ENCODE results near the gene OR10G6.
"Not testable (repeated sequence)": the region's sequence is repeated elsewhere in the genome, so short reads cannot be mapped to it uniquely, and the experiment has no call there.

Gene OR10G6

GRCh38 chr11:123995119-123995518, at the start of gene OR10G6:
TSS of gene OR10G6 (minus strand) at chr11:123995161. CDS start at chr11:123995161, 0 bp downstream.
- Histone ChIP-seq H3K27me3 (replicated peaks; ENCODE audit: control insufficient read depth, insufficient read depth, low read length) (no peaks in the 10 kb centered on the region), H3K4me3 (ENCODE audit: low read length) (no peak within 1 kb of the TSS), H3K9ac (ENCODE audit: low read length) (no peak within 1 kb of the TSS)

GRCh38 chr11:124043420-124043819, 48.5 kb upstream of the OR10G6 start:
- Histone ChIP-seq H3K27me3 (replicated peaks; ENCODE audit: control insufficient read depth, insufficient read depth, low read length) (no peaks in the 10 kb centered on the region), H3K4me3 (ENCODE audit: low read length) (no peak overlapping the region), H3K36me3 (ENCODE audit: control insufficient read depth, insufficient read depth, low read length, severe bottlenecking) (no peaks in the 10 kb centered on the region), H3K4me1 (ENCODE audit: control insufficient read depth, insufficient read depth, low read length) (no peaks in the 10 kb centered on the region), H3K9ac (ENCODE audit: low read length) (no peak overlapping the region), H3K9me3 (ENCODE audit: control insufficient read depth, low read length) (no peaks in the 10 kb centered on the region)
- no peak for DNase-seq (ENCODE audit: low read depth)

More at GRCh38 chr11:123995119-123995518, at the start of gene OR10G6:
- no peak for DNase-seq (ENCODE audit: low read depth)
- Histone ChIP-seq H3K9me3 (ENCODE audit: control insufficient read depth, low read length) (no peaks in the 10 kb centered on the region), H3K36me3 (ENCODE audit: control insufficient read depth, insufficient read depth, low read length, severe bottlenecking) (no peaks in the 10 kb centered on the region), H3K4me1 (ENCODE audit: control insufficient read depth, insufficient read depth, low read length) (no peaks in the 10 kb centered on the region)

- Histone ChIP-seq H3K36me3 (ENCODE audit: control insufficient read depth, insufficient read depth, low read length, severe bottlenecking) (no peaks in the 10 kb centered on the region), H3K9ac (ENCODE audit: low read length) (no peak within 1 kb of the TSS), H3K27me3 (replicated peaks; ENCODE audit: control insufficient read depth, insufficient read depth, low read length) (no peaks in the 10 kb centered on the region), H3K4me1 (ENCODE audit: control insufficient read depth, insufficient read depth, low read length) (no peaks in the 10 kb centered on the region), H3K9me3 (ENCODE audit: control insufficient read depth, low read length) (no peaks in the 10 kb centered on the region), H3K4me3 (ENCODE audit: low read length) (no peak within 1 kb of the TSS)
- no peak for DNase-seq (ENCODE audit: low read depth)
Observed at GRCh38 chr11:124041254-124041653, 46.3 kb upstream of the OR10G6 start, which contains the start of gene OR10G7. TSS of gene OR10G7 (minus strand) at chr11:124041325. CDS start at chr11:124039001, 2,324 bp downstream.

- Histone ChIP-seq H3K9ac (ENCODE audit: low read length) (no peak overlapping the region), H3K4me3 (ENCODE audit: low read length) (no peak overlapping the region), H3K36me3 (ENCODE audit: control insufficient read depth, insufficient read depth, low read length, severe bottlenecking) (no peaks in the 10 kb centered on the region), H3K4me1 (ENCODE audit: control insufficient read depth, insufficient read depth, low read length) (no peaks in the 10 kb centered on the region), H3K27me3 (replicated peaks; ENCODE audit: control insufficient read depth, insufficient read depth, low read length) (no peaks in the 10 kb centered on the region), H3K9me3 (ENCODE audit: control insufficient read depth, low read length) (no peaks in the 10 kb centered on the region)
- no peak for DNase-seq (ENCODE audit: low read depth)
Observed at GRCh38 chr11:124039557-124039956, 44.6 kb upstream of the OR10G6 start.

GRCh38 chr11:124036666-124037065, 41.7 kb upstream of the OR10G6 start:
- Histone ChIP-seq H3K4me1 (ENCODE audit: control insufficient read depth, insufficient read depth, low read length) (no peaks in the 10 kb centered on the region), H3K36me3 (ENCODE audit: control insufficient read depth, insufficient read depth, low read length, severe bottlenecking) (no peaks in the 10 kb centered on the region)
- DNase-seq (ENCODE audit: low read depth), result no peak

GRCh38 chr11:124026498-124026897, 31.5 kb upstream of the OR10G6 start, which contains the start of gene OR10G8:
TSS of gene OR10G8 (plus strand) at chr11:124026798. CDS start at chr11:124029623, 2,825 bp downstream.
- H3K4me3 ChIP-seq (ENCODE audit: low read length), result no peak within 1 kb of the TSS
- H3K4me1 ChIP-seq (ENCODE audit: control insufficient read depth, insufficient read depth, low read length), result no peaks in the 10 kb centered on the region
- no peak within 1 kb of the TSS for H3K9ac ChIP-seq (ENCODE audit: low read length)
- no peak for DNase-seq (ENCODE audit: low read depth)
- H3K36me3 ChIP-seq (ENCODE audit: control insufficient read depth, insufficient read depth, low read length, severe bottlenecking), result no peaks in the 10 kb centered on the region
- no peaks in the 10 kb centered on the region for H3K27me3 ChIP-seq (replicated peaks; ENCODE audit: control insufficient read depth, insufficient read depth, low read length)
- H3K9me3 ChIP-seq (ENCODE audit: control insufficient read depth, low read length), result no peaks in the 10 kb centered on the region

More at GRCh38 chr11:124036666-124037065, 41.7 kb upstream of the OR10G6 start:
- H3K4me3 ChIP-seq (ENCODE audit: low read length), result no peak overlapping the region
- no peaks in the 10 kb centered on the region for H3K9me3 ChIP-seq (ENCODE audit: control insufficient read depth, low read length)
- H3K27me3 ChIP-seq (replicated peaks; ENCODE audit: control insufficient read depth, insufficient read depth, low read length), result no peaks in the 10 kb centered on the region
- H3K9ac ChIP-seq (ENCODE audit: low read length), result no peak overlapping the region

- not testable (repeated sequence) for H3K9ac ChIP-seq (ENCODE audit: low read length); H3K4me1 ChIP-seq (ENCODE audit: control insufficient read depth, insufficient read depth, low read length); H3K9me3 ChIP-seq (ENCODE audit: control insufficient read depth, low read length); H3K36me3 ChIP-seq (ENCODE audit: control insufficient read depth, insufficient read depth, low read length, severe bottlenecking); DNase-seq (ENCODE audit: low read depth); H3K4me3 ChIP-seq (ENCODE audit: low read length); H3K27me3 ChIP-seq (replicated peaks; ENCODE audit: control insufficient read depth, insufficient read depth, low read length)
Observed at GRCh38 chr11:124015837-124016236, 20.9 kb upstream of the OR10G6 start.

GRCh38 chr11:124012697-124013096, 17.7 kb upstream of the OR10G6 start, which contains the start of gene OR10G4:
TSS of gene OR10G4 (plus strand) at chr11:124012997. CDS start at chr11:124015575, 2,578 bp downstream.
- no peaks in the 10 kb centered on the region for H3K36me3 ChIP-seq (ENCODE audit: control insufficient read depth, insufficient read depth, low read length, severe bottlenecking)
- H3K4me3 ChIP-seq (ENCODE audit: low read length), result no peak within 1 kb of the TSS
- DNase-seq (ENCODE audit: low read depth), result no peak
- no peaks in the 10 kb centered on the region for H3K27me3 ChIP-seq (replicated peaks; ENCODE audit: control insufficient read depth, insufficient read depth, low read length)
- H3K4me1 ChIP-seq (ENCODE audit: control insufficient read depth, insufficient read depth, low read length), result no peaks in the 10 kb centered on the region
- H3K9ac ChIP-seq (ENCODE audit: low read length), result no peak within 1 kb of the TSS
- H3K9me3 ChIP-seq (ENCODE audit: control insufficient read depth, low read length), result no peaks in the 10 kb centered on the region

- Histone ChIP-seq H3K36me3 (ENCODE audit: control insufficient read depth, insufficient read depth, low read length, severe bottlenecking) (no peaks in the 10 kb centered on the region), H3K27me3 (replicated peaks; ENCODE audit: control insufficient read depth, insufficient read depth, low read length) (no peaks in the 10 kb centered on the region), H3K4me3 (ENCODE audit: low read length) (no peak overlapping the region), H3K4me1 (ENCODE audit: control insufficient read depth, insufficient read depth, low read length) (no peaks in the 10 kb centered on the region), H3K9me3 (ENCODE audit: control insufficient read depth, low read length) (peaks cover 2% of the 10 kb centered on the region), H3K9ac (ENCODE audit: low read length) (no peak overlapping the region)
- DNase-seq (ENCODE audit: low read depth), result no peak
Observed at GRCh38 chr11:123979311-123979710, 15.7 kb downstream of the OR10G6 start.

- no peak within 1 kb of the TSS for H3K4me3 ChIP-seq (ENCODE audit: low read length)
- DNase-seq (ENCODE audit: low read depth), result no peak
Observed at GRCh38 chr11:123977731-123978347, 17.1 kb downstream of the OR10G6 start, which contains the start of gene OR10S1. TSS of gene OR10S1 (minus strand) at chr11:123977781. CDS start at chr11:123977664, 117 bp downstream.

GRCh38 chr11:123976770-123977560, 18.0 kb downstream of the OR10G6 start:
- no peaks in the 10 kb centered on the region for H3K36me3 ChIP-seq (ENCODE audit: control insufficient read depth, insufficient read depth, low read length, severe bottlenecking)
- H3K27me3 ChIP-seq (replicated peaks; ENCODE audit: control insufficient read depth, insufficient read depth, low read length), result no peaks in the 10 kb centered on the region

More at GRCh38 chr11:123977731-123978347, 17.1 kb downstream of the OR10G6 start, which contains the start of gene OR10S1:
- Histone ChIP-seq H3K4me1 (ENCODE audit: control insufficient read depth, insufficient read depth, low read length) (no peaks in the 10 kb centered on the region), H3K27me3 (replicated peaks; ENCODE audit: control insufficient read depth, insufficient read depth, low read length) (no peaks in the 10 kb centered on the region), H3K36me3 (ENCODE audit: control insufficient read depth, insufficient read depth, low read length, severe bottlenecking) (no peaks in the 10 kb centered on the region), H3K9me3 (ENCODE audit: control insufficient read depth, low read length) (peaks cover 2% of the 10 kb centered on the region), H3K9ac (ENCODE audit: low read length) (no peak within 1 kb of the TSS)

More at GRCh38 chr11:123976770-123977560, 18.0 kb downstream of the OR10G6 start:
- no peaks in the 10 kb centered on the region for H3K4me1 ChIP-seq (ENCODE audit: control insufficient read depth, insufficient read depth, low read length)
- H3K9me3 ChIP-seq (ENCODE audit: control insufficient read depth, low read length), result no peaks in the 10 kb centered on the region
- H3K4me3 ChIP-seq (ENCODE audit: low read length), result no peak overlapping the region
- DNase-seq (ENCODE audit: low read depth), result no peak
- no peak overlapping the region for H3K9ac ChIP-seq (ENCODE audit: low read length)
